ENCODE results near the gene SENP8. TPM values are rescaled to one million over a fixed set of nuclear protein-coding genes. Genes with fewer than 3 reads are reported as not detected.

The SENP8 gene
- total RNA-seq, 1 donor from 2014 or later, result 1.2 TPM

DNA sequence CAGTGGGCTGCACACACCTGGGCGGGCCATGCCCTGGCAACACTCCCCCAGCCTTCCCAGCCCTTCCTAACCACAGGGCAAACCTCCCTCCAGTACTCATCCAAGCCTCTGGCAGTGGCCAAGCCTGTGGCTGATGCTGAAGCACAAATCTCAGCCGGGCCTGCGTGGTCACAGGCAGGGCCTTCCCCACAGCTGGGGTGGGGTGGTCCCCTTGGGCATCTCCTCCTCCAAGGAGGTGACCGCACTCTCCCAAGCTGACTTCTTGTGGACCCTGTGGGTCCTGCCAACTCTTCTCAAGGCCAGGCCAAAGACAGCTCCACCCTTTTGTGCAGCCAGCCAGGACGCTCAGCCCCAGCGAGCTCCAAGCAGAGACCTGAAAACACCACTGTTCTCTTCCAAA lies 58.0 kb downstream of the SENP8 start:
- DNase-seq, result no peak

DNA sequence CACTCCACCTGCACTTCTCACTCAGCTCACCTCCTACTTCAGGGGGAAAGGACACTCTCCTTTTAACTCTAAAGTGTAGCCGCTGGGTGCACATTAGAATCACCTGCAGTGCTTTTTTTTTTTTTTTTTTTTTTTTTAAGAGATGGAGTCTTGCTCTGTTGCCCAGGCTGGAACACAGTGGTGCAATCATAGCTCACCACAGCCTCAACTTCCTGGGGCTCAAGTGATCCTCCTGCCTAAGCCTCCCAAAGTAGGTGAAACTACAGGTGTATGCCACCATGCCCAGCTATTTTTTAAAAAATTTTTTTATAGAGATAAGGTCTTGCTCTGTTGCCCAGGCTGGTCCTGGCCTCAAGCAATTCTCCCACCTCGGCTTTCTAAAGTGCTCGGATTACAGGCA lies 58.5 kb downstream of the SENP8 start:
- no peak for DNase-seq

DNA sequence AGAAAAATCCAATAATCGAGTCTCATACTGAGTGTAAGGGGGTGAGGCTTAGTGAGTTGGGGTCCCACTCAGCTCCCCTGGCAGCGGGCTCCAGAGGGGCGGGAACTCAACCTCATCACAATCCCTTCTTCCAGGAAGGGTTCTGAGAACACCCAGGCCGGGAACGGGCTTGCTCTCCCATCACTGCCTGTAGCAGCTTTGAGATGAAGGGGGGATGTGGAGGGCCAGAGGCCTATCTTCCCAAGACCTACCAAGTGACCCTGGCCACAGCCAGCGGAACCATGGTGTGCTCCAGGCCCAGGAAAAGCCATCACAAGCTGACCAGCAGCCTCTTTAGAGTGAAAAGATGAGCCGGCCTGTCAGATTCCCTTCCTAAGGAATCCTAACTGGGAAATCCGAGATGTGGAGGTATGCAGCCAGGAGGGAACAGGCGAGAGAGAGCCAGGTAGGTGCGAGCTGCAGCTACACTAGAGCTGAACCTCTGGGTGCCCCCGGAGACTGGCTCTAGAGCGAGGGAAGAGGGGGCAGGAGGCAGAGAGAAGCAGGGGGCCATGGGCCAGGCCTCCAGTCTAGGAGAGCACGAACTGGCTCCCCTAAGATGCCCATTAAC lies 60.9 kb downstream of the SENP8 start:
- no peak for DNase-seq

DNA sequence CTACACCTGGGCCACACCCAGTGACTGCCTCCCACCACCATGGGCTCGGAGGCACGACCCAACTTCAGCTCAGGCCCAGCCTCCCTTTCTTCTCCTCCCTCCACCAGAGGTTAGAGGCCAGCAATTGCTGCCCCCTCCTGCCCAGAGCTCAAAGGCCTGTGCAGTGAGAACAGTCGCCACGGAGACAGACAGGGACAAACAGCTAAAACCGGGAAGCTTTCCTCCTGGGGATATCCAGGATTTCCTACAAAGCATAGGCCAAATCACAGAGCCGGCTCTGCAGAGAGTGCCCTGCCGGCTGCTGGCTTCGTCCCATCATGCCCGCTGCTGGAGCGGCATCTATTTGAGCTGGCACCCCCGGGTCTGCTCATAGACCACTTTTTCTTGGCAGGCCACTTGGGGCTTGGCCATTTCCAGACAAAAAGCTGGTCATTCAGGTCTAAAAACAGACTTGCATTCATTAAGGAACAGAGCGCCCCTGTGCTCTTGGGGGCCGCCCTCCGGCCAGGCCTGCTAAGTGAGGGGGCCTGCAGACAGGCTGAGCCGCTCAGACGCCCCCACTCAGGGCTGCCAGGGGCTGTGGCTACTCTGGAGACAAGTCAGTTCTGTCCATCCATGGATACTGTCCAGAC lies 61.9 kb downstream of the SENP8 start:
- DNase-seq, result peak; percentile 69

DNA sequence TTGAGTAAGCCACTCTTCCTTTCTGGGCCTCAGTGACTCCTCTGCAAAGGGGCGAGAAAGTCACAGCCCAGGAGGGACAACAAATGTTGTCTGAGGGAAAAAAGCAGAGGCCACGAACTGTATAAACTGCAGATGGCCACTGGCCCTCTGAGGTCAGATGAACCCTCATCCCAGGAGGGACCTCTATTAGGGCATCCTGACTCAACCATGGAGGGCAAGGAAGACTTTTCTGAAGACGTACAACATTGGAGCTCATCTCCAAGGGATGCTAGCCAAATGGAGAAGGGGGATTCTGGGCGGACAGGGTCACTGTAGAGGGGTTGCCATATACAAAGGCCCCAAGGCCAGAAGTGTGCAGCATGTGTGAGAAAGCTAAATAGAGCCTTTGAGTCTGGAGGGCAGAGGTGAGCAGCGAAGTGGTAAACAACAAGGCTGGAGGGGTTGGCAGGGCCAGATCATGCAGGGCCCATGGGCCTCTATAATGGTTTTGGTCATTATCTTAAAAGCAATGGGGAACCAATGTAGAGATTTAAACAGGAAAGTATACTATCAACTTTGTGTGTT lies 62.6 kb downstream of the SENP8 start:
- DNase-seq, result no peak

DNA sequence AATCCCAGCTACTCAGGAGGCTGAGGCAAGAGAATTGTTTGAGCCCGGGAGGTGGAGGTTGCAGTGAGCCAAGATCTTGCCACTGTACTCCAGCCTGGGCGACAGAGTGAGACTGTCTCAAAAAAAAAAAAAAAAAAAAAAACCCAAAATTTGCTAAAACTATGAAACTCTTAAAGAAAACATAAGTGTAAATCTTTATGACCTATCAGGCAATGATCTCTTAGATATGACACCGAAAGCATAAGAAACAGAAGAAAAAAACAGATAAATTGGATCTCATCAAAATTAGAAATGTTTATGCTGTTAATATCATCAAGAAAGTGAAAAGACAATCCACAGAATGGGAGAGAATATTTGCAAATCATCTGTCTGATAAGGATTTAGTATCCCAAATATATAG lies 64.0 kb downstream of the SENP8 start:
- DNase-seq, result no peak

DNA sequence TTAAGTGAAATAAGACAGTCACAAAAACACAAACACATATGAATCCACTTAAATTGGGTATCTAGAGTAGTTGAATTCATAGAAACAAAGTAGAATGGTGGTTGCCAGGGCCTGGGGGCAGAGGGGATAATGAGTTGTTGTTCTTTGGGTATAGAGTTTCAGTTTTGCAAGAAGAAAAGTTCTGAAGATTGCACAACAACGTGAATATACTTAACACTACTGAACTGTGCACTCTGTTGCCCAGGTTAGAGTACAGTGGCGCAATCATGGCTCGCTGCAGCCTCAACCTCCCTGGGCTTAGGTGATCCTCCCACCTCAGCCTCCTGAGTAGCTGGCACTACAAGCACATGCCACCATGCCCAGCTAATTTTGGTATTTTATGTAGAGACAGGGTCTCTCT lies 64.5 kb downstream of the SENP8 start:
- DNase-seq, result no peak

DNA sequence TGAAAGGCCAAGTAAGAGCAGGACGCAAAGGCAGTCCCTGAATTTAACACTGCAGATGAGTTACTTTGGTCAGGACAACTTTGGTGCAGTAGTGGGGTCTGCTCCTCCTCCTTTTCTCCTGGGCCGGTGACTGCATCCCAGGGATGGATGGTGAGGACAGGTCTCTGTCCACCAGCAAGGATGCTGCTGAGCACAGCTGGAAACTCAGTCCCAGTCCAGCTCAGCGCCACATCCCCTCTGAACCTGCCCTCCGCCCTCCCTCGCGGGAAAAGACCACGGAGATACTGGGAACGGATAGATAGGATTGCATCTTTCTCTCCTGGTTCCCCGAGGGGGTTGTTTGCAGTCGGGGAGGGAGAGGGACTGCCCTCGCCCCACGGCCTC lies 65.6 kb downstream of the SENP8 start:
- no peak for DNase-seq

DNA sequence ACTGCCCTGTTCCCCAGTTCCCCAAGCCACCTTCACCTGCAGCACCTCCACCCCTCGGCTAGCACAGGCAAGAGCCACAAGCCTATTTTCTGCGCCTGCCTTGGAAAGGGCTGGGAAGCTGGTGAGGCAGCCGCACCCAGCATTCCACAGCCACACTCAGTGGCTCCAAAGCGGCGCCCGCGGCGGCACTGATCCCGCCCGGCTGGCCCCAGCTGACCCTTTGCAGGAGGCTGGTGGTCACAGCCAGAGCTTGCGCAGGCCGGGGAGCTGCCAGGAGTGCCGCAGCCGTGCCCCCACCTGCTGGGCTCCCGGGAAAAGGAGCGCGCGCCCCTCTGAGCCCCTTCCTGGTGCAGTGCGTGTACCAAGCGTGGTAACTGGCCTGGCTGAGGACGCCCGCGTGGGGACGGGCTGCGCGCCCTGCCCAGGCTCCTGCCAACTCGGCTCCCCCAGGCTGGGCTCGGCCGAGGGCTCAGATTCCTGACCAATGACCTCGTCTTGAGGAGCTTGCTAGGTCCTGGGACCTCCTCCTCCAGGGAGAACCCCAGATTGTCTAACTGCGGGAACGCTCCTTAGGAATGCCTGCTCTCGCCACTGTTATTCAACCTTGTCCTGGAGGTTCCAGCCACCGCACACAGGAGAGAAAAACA lies 66.1 kb downstream of the SENP8 start:
- no peak for DNase-seq

DNA sequence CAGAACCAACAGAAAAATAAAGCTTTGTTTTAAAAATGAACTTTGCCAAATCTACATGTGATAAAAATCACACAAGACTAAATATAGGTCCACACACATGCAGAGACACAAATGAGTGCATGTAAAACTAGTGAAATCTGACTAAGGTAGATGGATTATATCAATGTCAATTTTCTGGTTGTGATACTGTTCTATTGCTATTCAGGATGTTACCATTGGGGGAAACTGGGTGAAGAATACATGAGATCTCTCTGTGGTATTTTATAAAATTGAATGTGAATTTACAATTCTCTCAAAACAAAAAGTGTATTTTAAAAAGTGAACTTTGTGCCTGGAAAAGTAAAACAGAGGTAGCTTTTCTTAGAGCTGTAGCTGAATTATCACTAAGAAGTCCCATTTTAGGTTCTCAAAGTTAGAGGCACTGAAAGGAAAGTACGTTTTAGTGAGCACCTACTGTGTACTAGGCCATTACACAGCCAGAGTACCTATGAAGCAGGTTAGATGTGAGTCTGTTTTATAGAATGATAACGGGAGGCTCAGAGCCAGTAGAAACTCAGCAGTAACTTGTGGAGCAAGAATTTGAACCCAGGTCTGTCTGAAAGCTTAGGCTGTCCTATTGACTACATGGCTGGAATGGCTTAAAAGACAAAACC lies 71.2 kb downstream of the SENP8 start:
- no peak for DNase-seq

DNA sequence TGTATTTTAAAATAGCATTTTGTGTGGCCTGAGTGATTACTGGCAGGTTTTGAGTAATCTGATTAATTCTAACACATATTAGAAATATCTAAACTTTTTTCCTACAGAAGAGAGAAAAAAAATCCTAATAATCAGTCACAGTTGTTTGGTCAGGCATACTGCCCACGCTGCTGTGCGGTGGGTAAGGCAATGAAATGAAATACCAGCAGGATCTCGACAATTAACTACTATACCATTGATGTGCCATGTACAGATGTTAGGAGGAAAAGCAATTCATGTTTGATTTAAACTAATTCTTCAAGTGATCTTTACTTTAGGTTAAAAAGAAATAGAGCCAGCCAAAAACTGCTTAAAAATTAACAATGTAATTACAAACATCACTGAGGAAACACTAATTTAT lies 74.2 kb downstream of the SENP8 start:
- DNase-seq, result no peak

Other genes with a start within 250 kb of the SENP8 start
- gene MYO9A, start 253 bp upstream of the SENP8 start, total RNA-seq, result 33.2 and 44.9 TPM in 2 replicates
- 0.14 and 0.17 TPM in 2 replicates for gene GRAMD2A, start 79.4 kb downstream of the SENP8 start, total RNA-seq
- 714 and 1,526 TPM in 2 replicates for gene PKM, start 112.8 kb downstream of the SENP8 start, total RNA-seq
- 11.4 and 15.7 TPM in 2 replicates for gene PARP6, start 154.2 kb downstream of the SENP8 start, total RNA-seq
- 0.17 TPM in 1 of 2 replicates, not detected in the other for gene CELF6, start 201.8 kb downstream of the SENP8 start, total RNA-seq

Data from dermis blood vessel endothelial cell (primary cell).